ENCODE data around the gene SLAIN2.
"Not testable (repeated sequence)": the region's sequence is repeated elsewhere in the genome, so short reads cannot be mapped to it uniquely, and the experiment has no call there.

SLAIN2 gene

GRCh38 chr4:48305508-48305907 lies 35.8 kb upstream of the SLAIN2 start:
- TF ChIP-seq, protein P1, sequence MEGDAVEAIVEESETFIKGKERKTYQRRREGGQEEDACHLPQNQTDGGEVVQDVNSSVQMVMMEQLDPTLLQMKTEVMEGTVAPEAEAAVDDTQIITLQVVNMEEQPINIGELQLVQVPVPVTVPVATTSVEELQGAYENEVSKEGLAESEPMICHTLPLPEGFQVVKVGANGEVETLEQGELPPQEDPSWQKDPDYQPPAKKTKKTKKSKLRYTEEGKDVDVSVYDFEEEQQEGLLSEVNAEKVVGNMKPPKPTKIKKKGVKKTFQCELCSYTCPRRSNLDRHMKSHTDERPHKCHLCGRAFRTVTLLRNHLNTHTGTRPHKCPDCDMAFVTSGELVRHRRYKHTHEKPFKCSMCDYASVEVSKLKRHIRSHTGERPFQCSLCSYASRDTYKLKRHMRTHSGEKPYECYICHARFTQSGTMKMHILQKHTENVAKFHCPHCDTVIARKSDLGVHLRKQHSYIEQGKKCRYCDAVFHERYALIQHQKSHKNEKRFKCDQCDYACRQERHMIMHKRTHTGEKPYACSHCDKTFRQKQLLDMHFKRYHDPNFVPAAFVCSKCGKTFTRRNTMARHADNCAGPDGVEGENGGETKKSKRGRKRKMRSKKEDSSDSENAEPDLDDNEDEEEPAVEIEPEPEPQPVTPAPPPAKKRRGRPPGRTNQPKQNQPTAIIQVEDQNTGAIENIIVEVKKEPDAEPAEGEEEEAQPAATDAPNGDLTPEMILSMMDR (IDR thresholded peaks at IDR 0.05; ENCODE audit: low read depth, low read length): no peak
- DNase-seq (ENCODE audit: low read depth, low spot score): no peak
- H3K4me3 ChIP-seq (ENCODE audit: low read depth, low read length): no peak overlapping the region
- in situ Hi-C loops (cut with HindIII; ENCODE audit: low sequenced_read_pairs): no loop called here

DNA sequence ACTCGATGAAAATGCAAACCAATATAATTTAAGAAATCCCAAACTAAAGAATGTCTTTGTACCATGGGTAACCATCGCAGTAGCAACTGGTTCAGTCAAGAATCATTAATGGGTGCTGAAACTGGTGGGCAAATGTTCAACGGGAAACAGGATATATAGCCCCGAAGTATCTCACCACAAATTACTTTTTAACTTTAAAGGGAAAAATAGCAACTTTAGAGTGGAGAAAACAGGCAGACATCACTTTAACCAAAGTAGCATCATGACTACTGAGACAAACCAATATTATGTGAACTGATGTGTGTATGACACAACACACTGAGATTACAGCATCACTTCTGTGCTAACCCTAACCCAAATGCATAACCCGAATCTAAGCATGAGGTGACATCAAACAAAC lies 33.8 kb upstream of the SLAIN2 start:
- no peak overlapping the region for H3K4me3 ChIP-seq (ENCODE audit: low read depth, low read length)
- in situ Hi-C loops (cut with HindIII; ENCODE audit: low sequenced_read_pairs): no loop called here
- TF ChIP-seq, protein P1 (IDR thresholded peaks at IDR 0.05; ENCODE audit: low read depth, low read length): no peak
- no peak for DNase-seq (ENCODE audit: low read depth, low spot score)

DNA sequence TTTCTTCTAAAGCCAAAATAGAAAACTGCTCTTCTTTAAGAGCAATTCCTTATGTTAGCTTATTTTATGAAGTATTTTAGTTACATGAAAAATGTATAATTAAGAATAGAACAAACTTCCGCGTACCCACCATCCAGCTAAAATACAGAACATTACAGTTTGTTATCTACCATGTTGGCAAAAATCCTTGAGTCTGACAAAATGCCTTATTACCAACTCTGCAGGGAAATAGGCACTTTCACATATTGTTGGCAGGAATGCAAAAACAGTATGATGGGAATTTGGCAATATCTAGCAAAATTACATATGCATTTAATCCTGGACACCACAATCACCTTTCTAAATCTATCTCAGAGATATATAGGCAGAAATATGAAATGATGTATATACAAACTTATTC lies 32.4 kb upstream of the SLAIN2 start:
- TF ChIP-seq, protein P1 (IDR thresholded peaks at IDR 0.05; ENCODE audit: low read depth, low read length): no peak
- DNase-seq (ENCODE audit: low read depth, low spot score): no peak
- in situ Hi-C loops (cut with HindIII; ENCODE audit: low sequenced_read_pairs): no loop called here
- H3K4me3 ChIP-seq (ENCODE audit: low read depth, low read length): no peak overlapping the region

GRCh38 chr4:48311896-48312295 lies 29.4 kb upstream of the SLAIN2 start:
- DNase-seq (ENCODE audit: low read depth, low spot score): no peak
- TF ChIP-seq, protein P1 (IDR thresholded peaks at IDR 0.05; ENCODE audit: low read depth, low read length): no peak
- in situ Hi-C loops (cut with HindIII; ENCODE audit: low sequenced_read_pairs): no loop called here
- H3K4me3 ChIP-seq (ENCODE audit: low read depth, low read length): no peak overlapping the region

- in situ Hi-C loops (cut with HindIII; ENCODE audit: low sequenced_read_pairs); H3K4me3 ChIP-seq (ENCODE audit: low read depth, low read length); DNase-seq (ENCODE audit: low read depth, low spot score): not testable (repeated sequence)
These were observed 26.6 kb upstream of the SLAIN2 start for GRCh38 chr4:48314746-48315145.

DNA sequence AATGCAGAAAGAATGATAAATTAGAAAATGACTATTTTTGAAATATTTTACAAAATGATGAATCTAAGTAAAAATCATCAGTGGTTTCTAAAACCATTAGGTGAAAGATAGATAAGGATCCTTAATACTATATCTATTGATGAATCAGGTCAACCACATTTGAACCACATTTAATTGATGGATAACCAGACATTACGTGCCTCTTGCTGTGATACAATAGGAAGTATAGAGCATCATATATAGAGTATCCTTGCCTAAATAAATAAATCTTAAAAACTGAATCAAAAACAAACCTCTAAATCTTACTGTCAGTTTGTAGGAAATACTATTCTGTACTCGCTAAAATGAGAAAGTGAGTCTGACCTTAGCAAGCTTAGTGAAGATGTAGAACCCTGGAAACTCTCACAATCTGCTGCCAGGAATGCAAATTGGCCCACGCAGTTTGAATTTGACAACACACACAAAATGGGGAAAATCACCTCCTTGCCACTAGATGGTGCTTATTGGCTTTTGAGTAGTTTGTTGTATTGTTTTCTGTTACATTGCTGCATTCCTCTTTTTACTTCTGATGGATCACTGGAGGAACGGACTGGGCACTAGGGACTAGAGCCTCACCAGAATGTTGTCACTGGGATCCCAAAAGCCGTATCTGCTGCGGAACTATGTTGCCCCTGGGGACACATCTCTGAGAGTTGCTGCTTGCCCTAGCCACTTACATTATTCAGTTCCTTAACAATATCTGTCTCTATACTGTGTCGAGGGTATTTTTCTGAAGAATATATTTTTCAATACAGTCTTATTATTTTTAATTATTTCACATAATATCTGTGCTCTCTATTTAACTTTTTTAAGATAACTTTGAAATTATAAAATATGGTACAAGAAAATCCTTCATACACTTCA lies 25.4 kb upstream of the SLAIN2 start:
- no peak overlapping the region for H3K4me3 ChIP-seq (ENCODE audit: low read depth, low read length)
- in situ Hi-C loops (cut with HindIII; ENCODE audit: low sequenced_read_pairs): no loop called here
- peak; percentile 69 for DNase-seq (ENCODE audit: low read depth, low spot score)

DNA sequence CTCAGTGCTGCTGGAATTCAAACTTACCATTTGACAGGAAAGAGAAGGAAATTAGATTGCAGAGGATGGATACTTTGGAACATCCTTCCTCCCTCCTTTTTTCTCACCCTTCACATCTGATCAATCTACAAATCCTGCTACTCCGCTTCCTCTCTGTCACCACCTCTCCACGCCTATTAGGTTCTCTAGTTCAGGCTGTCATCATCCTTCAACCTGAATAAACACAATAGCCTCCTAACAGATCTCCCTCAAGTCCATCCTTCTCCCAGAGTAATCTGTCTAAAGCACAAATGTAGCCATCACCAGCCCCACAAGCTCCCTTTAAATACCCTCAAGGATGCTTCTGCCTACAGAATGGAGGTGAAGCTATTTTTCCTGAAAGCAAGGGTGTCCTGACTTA lies 20.0 kb upstream of the SLAIN2 start:
- in situ Hi-C loops (cut with HindIII; ENCODE audit: low sequenced_read_pairs): no loop called here
- H3K4me3 ChIP-seq (ENCODE audit: low read depth, low read length): no peak overlapping the region
- TF ChIP-seq, protein P1 (IDR thresholded peaks at IDR 0.05; ENCODE audit: low read depth, low read length): no peak
- DNase-seq (ENCODE audit: low read depth, low spot score): no peak

More for the DNA sequence above, 25.4 kb upstream of the SLAIN2 start:
- TF ChIP-seq, protein P1 (IDR thresholded peaks at IDR 0.05; ENCODE audit: low read depth, low read length): peak; percentile 78
